Activated naive CD4-positive, alpha-beta T cell treated with anti-CD3 and anti-CD28 coated beads, Interleukin-2, amount 10 ng/mL, durations not matched to agents 7 days and 5 days (primary cell): ENCODE measurements around the gene RCAN1.
"Not testable (repeated sequence)": the region's sequence is repeated elsewhere in the genome, so short reads cannot be mapped to it uniquely, and the experiment has no call there.

Source experiments
- CTCF ChIA-PET: fragments of 350-600 bp; sonication (Branson Sonifier 250); formaldehyde crosslinking; loops from one replicate; lab custom pipeline; 2021; ENCODE audit warnings: antibody characterized with exemption; lab: Charles Lee
- DNase-seq: peaks from one replicate; pipeline ENCODE4 v3.0.0-alpha.2; 2020
- H3K27ac Mint-ChIP-seq: one replicate; pipeline ENCODE4 v1.8.0; 2021; ENCODE audit warnings: mild to moderate bottlenecking, moderate library complexity, mixed read lengths
- H3K27me3 Mint-ChIP-seq: one replicate; pipeline ENCODE4 v1.8.0; 2021; ENCODE audit warnings: mild to moderate bottlenecking, mixed read lengths
- H3K36me3 Mint-ChIP-seq: one replicate; pipeline ENCODE4 v1.8.0; 2021; ENCODE audit warnings: mixed read lengths
- H3K4me1 Mint-ChIP-seq: one replicate; pipeline ENCODE4 v1.8.0; 2021; ENCODE audit warnings: mixed read lengths
- H3K4me3 Mint-ChIP-seq: one replicate; pipeline ENCODE4 v1.8.0; 2021; ENCODE audit warnings: mild to moderate bottlenecking, moderate library complexity, mixed read lengths
- H3K9me3 Mint-ChIP-seq: one replicate; pipeline ENCODE4 v1.8.0; 2021; ENCODE audit warnings: mixed read lengths

RCAN1 gene

GRCh38 chr21:34511787-34512455, 103.0 kb downstream of the RCAN1 start, which contains the start of gene KCNE1:
TSS of gene KCNE1 (minus strand) at chr21:34512210. CDS start at chr21:34449634, 62,576 bp downstream.
- H3K9me3 Mint-ChIP-seq, result no peaks in the 10 kb centered on the region
- H3K36me3 Mint-ChIP-seq, result no peaks in the 10 kb centered on the region
- no peak for DNase-seq
- CTCF ChIA-PET, result interaction anchor here (1.8 to 3.8 kb wide), 3 partner anchors 11 to 118 kb away, joined by 7 to 12 read pairs (median 9); no protein-coding TSS in a partner anchor
- H3K4me3 Mint-ChIP-seq, result no peak within 1 kb of the TSS
- no peaks in the 10 kb centered on the region for H3K27me3 Mint-ChIP-seq
- no peak within 1 kb of the TSS for H3K27ac Mint-ChIP-seq
- H3K4me1 Mint-ChIP-seq, result peaks cover under 1% of the 10 kb centered on the region

DNA sequence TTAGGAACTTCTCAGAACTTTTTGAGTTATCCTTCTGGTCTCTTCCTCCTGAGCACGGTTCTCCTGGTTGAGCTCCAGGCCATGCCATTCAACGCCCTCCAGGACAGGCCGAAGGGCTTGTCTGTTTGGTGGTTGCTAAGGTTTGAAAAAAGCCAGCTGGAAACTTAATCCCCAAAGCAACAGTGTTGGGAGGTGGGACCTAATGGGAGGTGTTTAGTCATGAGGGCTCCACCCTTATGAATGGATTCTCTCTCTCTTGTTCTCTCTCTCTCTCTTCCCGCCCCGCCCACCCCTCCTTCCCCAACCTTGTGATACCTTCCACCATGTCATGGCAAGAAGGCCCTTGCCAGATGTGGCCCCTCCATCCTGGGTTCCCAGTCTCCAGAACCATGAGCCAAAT, 103.7 kb downstream of the RCAN1 start:
- H3K4me1 Mint-ChIP-seq, result no peaks in the 10 kb centered on the region
- no peak overlapping the region for H3K27ac Mint-ChIP-seq
- DNase-seq, result no peak
- H3K4me3 Mint-ChIP-seq, result no peak overlapping the region
- H3K36me3 Mint-ChIP-seq, result no peaks in the 10 kb centered on the region
- CTCF ChIA-PET, result interaction anchor here (0.8 to 3.8 kb wide), 10 partner anchors 8 to 119 kb away, joined by 3 to 16 read pairs (median 4); no protein-coding TSS in a partner anchor
- no peaks in the 10 kb centered on the region for H3K27me3 Mint-ChIP-seq
- no peaks in the 10 kb centered on the region for H3K9me3 Mint-ChIP-seq

GRCh38 chr21:34510148-34511142, 104.5 kb downstream of the RCAN1 start:
- peak; percentile 50 for DNase-seq
- CTCF ChIA-PET, result interaction anchor here (0.8 to 3.8 kb wide), 11 partner anchors 9 to 120 kb away, joined by 3 to 16 read pairs (median 4); no protein-coding TSS in a partner anchor
- Mint-ChIP-seq H3K36me3 (no peaks in the 10 kb centered on the region), H3K27ac (no peak overlapping the region), H3K9me3 (no peaks in the 10 kb centered on the region), H3K4me1 (no peaks in the 10 kb centered on the region), H3K27me3 (no peaks in the 10 kb centered on the region), H3K4me3 (no peak overlapping the region)

GRCh38 chr21:34509151-34509550, 105.8 kb downstream of the RCAN1 start:
- DNase-seq, result no peak
- Mint-ChIP-seq H3K27ac (no peak overlapping the region), H3K4me3 (no peak overlapping the region), H3K9me3 (no peaks in the 10 kb centered on the region), H3K4me1 (no peaks in the 10 kb centered on the region), H3K36me3 (no peaks in the 10 kb centered on the region), H3K27me3 (peaks cover under 1% of the 10 kb centered on the region)
- CTCF ChIA-PET, result interaction anchor here (0.6 to 3.8 kb wide), 6 partner anchors 10 to 122 kb away, joined by 3 to 12 read pairs (median 6); no protein-coding TSS in a partner anchor

GRCh38 chr21:34504595-34504994, 110.3 kb downstream of the RCAN1 start:
- no peak overlapping the region for H3K27ac Mint-ChIP-seq
- no peaks in the 10 kb centered on the region for H3K4me1 Mint-ChIP-seq
- no peak overlapping the region for H3K4me3 Mint-ChIP-seq
- no peaks in the 10 kb centered on the region for H3K9me3 Mint-ChIP-seq
- CTCF ChIA-PET, result no interaction called here
- H3K27me3 Mint-ChIP-seq, result peaks cover 5% of the 10 kb centered on the region
- no peak for DNase-seq
- no peaks in the 10 kb centered on the region for H3K36me3 Mint-ChIP-seq

DNA sequence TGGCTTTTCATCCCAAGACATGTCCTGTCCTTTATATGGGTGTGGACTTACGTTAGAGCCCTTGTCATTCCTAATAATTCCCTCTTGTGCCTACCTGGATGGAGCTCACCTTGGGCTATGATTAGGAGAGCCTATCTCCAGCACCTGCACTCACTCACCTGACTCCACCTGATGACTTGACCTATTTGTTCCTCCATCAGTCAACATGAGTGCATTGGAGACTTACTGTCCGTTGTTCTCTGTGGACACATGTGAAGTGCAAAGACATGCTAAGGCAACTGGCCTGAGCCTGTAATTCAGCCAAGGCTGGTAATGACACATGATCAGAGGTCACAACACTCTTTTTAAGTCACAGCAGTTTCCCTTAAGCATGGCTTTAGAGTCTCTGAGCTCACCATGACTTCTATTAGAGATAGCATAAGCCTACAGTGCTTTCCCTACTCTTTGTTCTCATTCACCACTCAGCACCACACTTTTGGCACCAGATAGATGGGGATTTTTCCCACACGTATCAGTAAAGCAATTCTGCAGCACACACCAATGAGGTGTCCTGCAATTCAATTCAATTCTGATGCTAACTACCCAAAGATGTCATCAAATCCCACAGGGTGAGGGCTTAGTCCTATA, 112.3 kb downstream of the RCAN1 start:
- Mint-ChIP-seq H3K27ac (no peak overlapping the region), H3K9me3 (peaks cover 7% of the 10 kb centered on the region), H3K36me3 (no peaks in the 10 kb centered on the region), H3K27me3 (peaks cover 15% of the 10 kb centered on the region), H3K4me3 (no peak overlapping the region), H3K4me1 (no peaks in the 10 kb centered on the region)
- CTCF ChIA-PET, result no interaction called here
- no peak for DNase-seq

- Mint-ChIP-seq H3K36me3 (no peaks in the 10 kb centered on the region), H3K27me3 (peaks cover 15% of the 10 kb centered on the region), H3K27ac (no peak overlapping the region), H3K4me1 (no peaks in the 10 kb centered on the region), H3K4me3 (no peak overlapping the region), H3K9me3 (peaks cover 14% of the 10 kb centered on the region)
- no peak for DNase-seq
- CTCF ChIA-PET, result no interaction called here
Observed at GRCh38 chr21:34501716-34502115, 113.2 kb downstream of the RCAN1 start.

DNA sequence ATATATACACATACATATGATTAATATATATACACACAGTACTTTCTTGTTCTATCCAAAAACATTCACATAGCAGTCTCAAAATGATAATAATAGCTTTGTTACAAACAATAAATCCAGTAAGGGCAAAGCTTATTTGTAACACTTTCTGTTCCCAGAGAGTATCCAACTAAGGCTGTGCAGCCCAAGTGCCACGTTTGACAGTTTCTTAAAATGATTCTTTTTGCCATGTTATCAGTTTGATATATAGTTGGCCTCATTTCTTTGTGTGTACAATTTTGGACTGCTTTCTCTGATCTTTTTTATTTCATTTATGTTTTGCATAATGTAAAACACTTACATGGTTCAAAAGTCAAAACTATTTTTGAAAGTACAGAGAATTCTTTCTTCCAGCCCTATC, 114.7 kb downstream of the RCAN1 start:
- Mint-ChIP-seq H3K27me3 (peaks cover 15% of the 10 kb centered on the region), H3K4me3 (no peak overlapping the region), H3K9me3 (peaks cover 14% of the 10 kb centered on the region), H3K36me3 (no peaks in the 10 kb centered on the region), H3K4me1 (no peaks in the 10 kb centered on the region), H3K27ac (no peak overlapping the region)
- CTCF ChIA-PET, result no interaction called here
- DNase-seq, result no peak

DNA sequence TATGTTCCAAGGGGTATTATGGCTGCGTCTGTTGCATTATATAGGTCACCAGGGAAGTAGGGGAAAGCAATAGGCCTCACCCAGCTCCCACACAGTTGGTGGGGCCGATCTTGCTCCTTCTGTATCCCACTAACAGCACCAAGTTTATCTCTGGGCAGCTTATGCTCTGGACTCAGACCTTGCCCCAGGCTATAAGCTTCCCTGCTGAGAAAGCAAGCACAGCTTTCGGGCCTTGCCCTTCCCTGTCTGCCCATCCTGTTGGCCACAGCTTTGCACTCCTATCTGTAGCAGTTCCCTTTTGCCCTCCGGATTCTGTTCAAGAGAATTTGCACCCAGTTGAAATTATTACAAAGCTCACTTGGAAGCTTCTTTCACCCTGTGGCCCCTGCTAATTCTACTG, 115.8 kb downstream of the RCAN1 start:
- Mint-ChIP-seq H3K27ac (no peak overlapping the region), H3K9me3 (peaks cover 14% of the 10 kb centered on the region), H3K36me3 (no peaks in the 10 kb centered on the region), H3K27me3 (peaks cover 15% of the 10 kb centered on the region), H3K4me1 (no peaks in the 10 kb centered on the region), H3K4me3 (no peak overlapping the region)
- DNase-seq, result no peak
- CTCF ChIA-PET, result interaction anchor here (2.1 kb wide), 1 partner anchor 9 kb away, joined by 8 read pairs; no protein-coding TSS in a partner anchor

- Mint-ChIP-seq H3K9me3 (peaks cover 14% of the 10 kb centered on the region), H3K4me1 (no peaks in the 10 kb centered on the region), H3K27ac (no peak overlapping the region), H3K27me3 (peaks cover 11% of the 10 kb centered on the region), H3K36me3 (no peaks in the 10 kb centered on the region), H3K4me3 (no peak overlapping the region)
- no peak for DNase-seq
- CTCF ChIA-PET, result interaction anchor here (2.1 kb wide), 1 partner anchor 10 kb away, joined by 8 read pairs; no protein-coding TSS in a partner anchor
Observed at GRCh38 chr21:34498623-34499022, 116.3 kb downstream of the RCAN1 start.

- H3K27ac Mint-ChIP-seq, H3K4me1 Mint-ChIP-seq, H3K9me3 Mint-ChIP-seq, H3K36me3 Mint-ChIP-seq, CTCF ChIA-PET, H3K4me3 Mint-ChIP-seq, DNase-seq, H3K27me3 Mint-ChIP-seq: not testable (repeated sequence)
Observed at GRCh38 chr21:34483854-34484253, 131.1 kb downstream of the RCAN1 start.

DNA sequence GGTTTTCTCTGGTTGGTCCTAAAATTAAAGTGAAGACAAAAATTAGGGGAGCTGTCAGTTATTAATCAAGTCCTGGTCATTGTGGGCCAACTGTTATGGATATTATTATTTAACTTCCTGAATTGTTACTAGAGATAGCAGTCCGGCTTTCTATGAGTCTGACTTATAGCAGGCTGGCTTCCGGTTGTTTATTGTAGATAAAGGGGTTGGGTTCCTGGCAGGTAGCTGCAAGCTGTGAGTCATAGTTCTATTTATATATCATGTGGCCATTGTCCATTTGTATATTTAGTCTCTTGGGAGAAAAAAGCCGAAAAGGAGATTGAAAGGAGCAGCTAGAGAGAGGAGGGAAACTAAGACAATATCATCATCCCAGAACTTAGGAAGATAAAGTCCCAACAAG, 131.5 kb downstream of the RCAN1 start:
- CTCF ChIA-PET, H3K4me3 Mint-ChIP-seq, H3K4me1 Mint-ChIP-seq, DNase-seq, H3K27ac Mint-ChIP-seq, H3K27me3 Mint-ChIP-seq, H3K9me3 Mint-ChIP-seq, H3K36me3 Mint-ChIP-seq: not testable (repeated sequence)

- H3K4me3 Mint-ChIP-seq, H3K36me3 Mint-ChIP-seq, H3K4me1 Mint-ChIP-seq, CTCF ChIA-PET, H3K27ac Mint-ChIP-seq, H3K27me3 Mint-ChIP-seq, DNase-seq, H3K9me3 Mint-ChIP-seq: not testable (repeated sequence)
Observed at GRCh38 chr21:34467333-34467732, 147.6 kb downstream of the RCAN1 start.
